ENCODE data around the gene TMEM121.

- TF ChIP-seq CTCF (IDR thresholded peaks at IDR 0.05) (peak; percentile 35 to 51 (median 37)), POLR2A (IDR thresholded peaks at IDR 0.05) (peak in 1 of 2 donors; percentile 67), POLR2AphosphoS5 (IDR thresholded peaks at IDR 0.05; ENCODE audit: insufficient read depth in 1 of 2, low read depth in 1 of 2) (peak; percentile 85 to 93)
These were observed 35.6 kb upstream of the TMEM121 start, which contains the start of gene TEDC1 for GRCh38 chr14:105490572-105491365.
